GM19238 (cell line): ENCODE measurements around the gene ANAPC1.
A peak's percentile ranks its signal among the peaks of the same experiment; 100 is the strongest.
"Not testable (repeated sequence)": the region's sequence is repeated elsewhere in the genome, so short reads cannot be mapped to it uniquely, and the experiment has no call there.

Experiments
- DNase-seq: peaks from one replicate; pipeline ENCODE4 v3.0.0; 2011; ENCODE audit warnings: low spot score; ENCODE audit not compliant: insufficient read length

Gene ANAPC1

GRCh38 chr2:111883661-111884591, at the start of gene ANAPC1:
ANAPC1 (minus strand) TSS chr2:111884193; CDS start chr2:111880825, 3,368 bp downstream.
- peak; percentile 66 for DNase-seq

- DNase-seq: no peak
These were observed 48.9 kb upstream of the ANAPC1 start for GRCh38 chr2:111932841-111933291.

GRCh38 chr2:111930875-111931274, 46.9 kb upstream of the ANAPC1 start:
- no peak for DNase-seq

- DNase-seq: no peak
These were observed 46.4 kb upstream of the ANAPC1 start for GRCh38 chr2:111930409-111930808.

- no peak for DNase-seq
These were observed 43.7 kb upstream of the ANAPC1 start for GRCh38 chr2:111927723-111928122.

GRCh38 chr2:111924617-111925107, 40.7 kb upstream of the ANAPC1 start:
- DNase-seq: no peak

GRCh38 chr2:111923276-111923804, 39.3 kb upstream of the ANAPC1 start:
- no peak for DNase-seq

- no peak for DNase-seq
These were observed 36.0 kb upstream of the ANAPC1 start for GRCh38 chr2:111919794-111920608.

GRCh38 chr2:111919365-111919764, 35.4 kb upstream of the ANAPC1 start:
- no peak for DNase-seq

GRCh38 chr2:111918383-111918806, 34.4 kb upstream of the ANAPC1 start:
- DNase-seq: no peak

GRCh38 chr2:111917106-111917505, 33.1 kb upstream of the ANAPC1 start:
- DNase-seq: no peak

GRCh38 chr2:111912547-111912946, 28.6 kb upstream of the ANAPC1 start:
- no peak for DNase-seq

- DNase-seq: not testable (repeated sequence)
These were observed 27.4 kb upstream of the ANAPC1 start for GRCh38 chr2:111911295-111911977.

GRCh38 chr2:111910609-111911277, 26.8 kb upstream of the ANAPC1 start:
- no peak for DNase-seq

- DNase-seq: not testable (repeated sequence)
These were observed 26.0 kb upstream of the ANAPC1 start for GRCh38 chr2:111909997-111910396.

- DNase-seq: no peak
These were observed 25.1 kb upstream of the ANAPC1 start for GRCh38 chr2:111909079-111909478.

- DNase-seq: no peak
These were observed 24.6 kb upstream of the ANAPC1 start for GRCh38 chr2:111908578-111908977.

GRCh38 chr2:111905990-111906735, 22.2 kb upstream of the ANAPC1 start:
- DNase-seq: no peak

GRCh38 chr2:111905475-111905869, 21.5 kb upstream of the ANAPC1 start:
- DNase-seq: not testable (repeated sequence)
